Activated CD8-positive, alpha-beta memory T cell treated with anti-CD3 and anti-CD28 coated beads, Interleukin-2, amount 10 ng/mL, durations not matched to agents 7 days and 5 days (primary cell): ENCODE results near the gene SCN7A. TPM values are rescaled to one million over a fixed set of nuclear protein-coding genes. Genes with fewer than 3 reads are reported as not detected.
"Not testable (repeated sequence)": the region's sequence is repeated elsewhere in the genome, so short reads cannot be mapped to it uniquely, and the experiment has no call there.

ENCODE experiments used
- ATAC-seq: fragments of 150-1000 bp; cut with Tn5 transposase; one replicate; pipeline ENCODE4 v1.10.0; 2021; ENCODE audit warnings: moderate library complexity
- CTCF ChIA-PET: fragments of 350-600 bp; sonication (Branson Sonifier 250); formaldehyde crosslinking; loops from one replicate; lab custom pipeline; 2021; ENCODE audit warnings: antibody characterized with exemption; lab: Charles Lee
- DNase-seq: peaks from one replicate; pipeline ENCODE4 v3.0.0-alpha.2; 2020
- H3K27ac Mint-ChIP-seq: one replicate; pipeline ENCODE4 v1.8.0; 2021; ENCODE audit warnings: mild to moderate bottlenecking, mixed read lengths
- H3K27me3 Mint-ChIP-seq: one replicate; pipeline ENCODE4 v1.8.0; 2021; ENCODE audit warnings: mixed read lengths
- H3K36me3 Mint-ChIP-seq: one replicate; pipeline ENCODE4 v1.8.0; 2021; ENCODE audit warnings: mild to moderate bottlenecking, mixed read lengths
- H3K4me1 Mint-ChIP-seq: one replicate; pipeline ENCODE4 v1.8.0; 2021; ENCODE audit warnings: mixed read lengths
- H3K4me3 Mint-ChIP-seq: one replicate; pipeline ENCODE4 v1.8.0; 2021; ENCODE audit warnings: mild to moderate bottlenecking, moderate library complexity, mixed read lengths
- H3K9me3 Mint-ChIP-seq: one replicate; pipeline ENCODE4 v1.8.0; 2022; ENCODE audit warnings: low read depth, mixed read lengths
- total RNA-seq, 2 experiments: library from RNA; stranded (reverse); gene quantifications; one replicate each; pipeline ENCODE4 v1.2.3, GENCODE V29; 2021

Gene SCN7A
- total RNA-seq, 2 experiments from 2014 or later, result not detected

DNA sequence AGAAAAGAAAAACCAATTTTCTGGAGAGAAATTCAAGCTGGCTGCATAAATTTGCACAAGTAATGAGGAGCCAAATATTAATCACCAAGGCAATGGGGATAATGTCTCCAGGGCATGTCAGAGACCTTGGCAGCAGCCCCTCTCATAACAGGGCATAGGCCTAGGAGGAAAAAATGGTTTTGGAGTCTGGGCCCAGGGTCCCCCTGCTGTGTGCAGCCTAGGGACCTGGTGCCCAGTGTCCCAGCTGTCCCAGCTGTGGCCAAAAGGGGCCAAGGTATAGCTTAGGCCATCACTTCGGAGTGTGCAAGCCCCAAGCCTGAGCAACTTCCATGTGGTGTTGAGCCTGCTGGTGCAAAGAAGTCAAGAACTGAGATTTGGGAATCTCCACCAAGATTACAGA, 57.1 kb downstream of the SCN7A start:
- Mint-ChIP-seq H3K36me3 (no peaks in the 10 kb centered on the region), H3K4me3 (no peak overlapping the region), H3K27ac (no peak overlapping the region), H3K27me3 (no peaks in the 10 kb centered on the region), H3K9me3 (no peaks in the 10 kb centered on the region), H3K4me1 (no peaks in the 10 kb centered on the region)
- no peak for ATAC-seq
- DNase-seq, result no peak
- CTCF ChIA-PET, result no interaction called here

GRCh38 chr2:166436189-166436588, 57.9 kb downstream of the SCN7A start:
- Mint-ChIP-seq H3K4me3 (no peak overlapping the region), H3K9me3 (no peaks in the 10 kb centered on the region), H3K36me3 (no peaks in the 10 kb centered on the region), H3K27me3 (no peaks in the 10 kb centered on the region), H3K4me1 (no peaks in the 10 kb centered on the region), H3K27ac (no peak overlapping the region)
- ATAC-seq (no peak), DNase-seq (no peak)
- CTCF ChIA-PET, result no interaction called here

DNA sequence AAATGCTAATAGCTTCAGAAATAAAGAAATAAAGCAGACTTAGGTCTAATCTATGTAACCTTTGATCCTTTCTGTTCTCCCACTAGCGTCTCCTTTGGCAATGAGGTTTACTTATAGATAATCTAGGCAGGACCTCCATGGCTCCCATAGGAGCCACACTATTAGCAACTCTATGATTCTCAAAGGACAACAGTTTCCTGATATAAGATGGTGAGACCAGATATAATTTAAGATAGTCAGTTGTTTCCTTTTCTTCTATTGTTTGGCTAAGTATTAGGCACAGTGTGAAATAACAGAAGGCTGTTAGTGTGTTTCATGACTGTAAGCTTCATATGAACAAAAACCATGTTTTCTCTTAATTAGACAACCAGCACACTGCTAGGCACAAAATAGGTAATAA, 59.6 kb downstream of the SCN7A start:
- no peak for DNase-seq
- Mint-ChIP-seq H3K4me1 (no peaks in the 10 kb centered on the region), H3K9me3 (no peaks in the 10 kb centered on the region), H3K36me3 (no peaks in the 10 kb centered on the region), H3K4me3 (no peak overlapping the region), H3K27ac (no peak overlapping the region), H3K27me3 (no peaks in the 10 kb centered on the region)
- CTCF ChIA-PET, result no interaction called here
- no peak for ATAC-seq

GRCh38 chr2:166433457-166433856, 60.6 kb downstream of the SCN7A start:
- no peak overlapping the region for H3K27ac Mint-ChIP-seq

DNA sequence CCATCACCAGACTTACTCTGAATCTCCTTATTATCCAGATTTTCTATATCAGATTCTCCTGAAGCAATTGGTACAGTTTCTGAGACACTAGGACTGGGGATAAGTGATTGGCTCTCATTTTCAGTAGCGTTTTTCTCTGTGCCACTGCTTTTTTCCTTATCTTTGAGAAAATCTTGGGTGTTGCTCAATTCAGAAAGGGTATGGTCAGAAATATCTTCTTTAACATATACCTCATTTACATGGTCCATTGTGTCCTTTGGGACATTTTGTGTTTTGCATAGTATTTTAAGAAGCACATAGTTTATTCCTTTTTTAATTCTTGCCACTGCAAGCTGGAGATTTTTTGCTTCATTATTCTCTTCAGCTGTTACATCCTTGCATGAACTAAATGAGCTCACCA, 61.7 kb downstream of the SCN7A start:
- Mint-ChIP-seq H3K4me3 (no peak overlapping the region), H3K36me3 (no peaks in the 10 kb centered on the region), H3K4me1 (no peaks in the 10 kb centered on the region), H3K9me3 (no peaks in the 10 kb centered on the region), H3K27me3 (no peaks in the 10 kb centered on the region), H3K27ac (no peak overlapping the region)
- no peak for DNase-seq
- CTCF ChIA-PET, result no interaction called here
- ATAC-seq, result no peak

More at GRCh38 chr2:166433457-166433856, 60.6 kb downstream of the SCN7A start:
- H3K9me3 Mint-ChIP-seq, result no peaks in the 10 kb centered on the region
- CTCF ChIA-PET, result no interaction called here
- DNase-seq, result no peak
- H3K4me3 Mint-ChIP-seq, result no peak overlapping the region
- H3K4me1 Mint-ChIP-seq, result no peaks in the 10 kb centered on the region
- ATAC-seq, result no peak
- no peaks in the 10 kb centered on the region for H3K27me3 Mint-ChIP-seq
- H3K36me3 Mint-ChIP-seq, result no peaks in the 10 kb centered on the region

DNA sequence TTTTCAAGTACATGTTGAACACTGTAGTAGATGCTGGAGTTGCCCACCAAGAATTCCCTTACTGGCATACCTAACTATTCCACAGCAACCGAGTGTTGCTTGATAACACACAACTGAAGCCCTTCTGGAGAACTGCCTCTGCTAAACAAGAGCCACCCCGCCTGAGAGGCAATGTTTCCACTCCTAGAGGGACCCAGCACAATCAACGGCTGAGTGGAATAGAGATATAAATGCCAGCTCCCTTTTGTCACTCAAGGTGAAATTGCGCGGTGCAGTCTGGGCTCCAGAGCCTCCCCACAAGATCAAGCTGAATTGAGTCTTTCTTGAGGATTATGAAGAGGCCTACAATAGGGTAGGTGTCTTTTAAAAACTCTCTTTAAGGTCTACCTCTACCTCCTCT, 69.2 kb downstream of the SCN7A start:
- H3K27ac Mint-ChIP-seq, result no peak overlapping the region
- CTCF ChIA-PET, result interaction anchor here (0.6 kb wide), 1 partner anchor 124 kb away, joined by 3 read pairs; no protein-coding TSS in a partner anchor
- DNase-seq, result no peak
- H3K9me3 Mint-ChIP-seq, result no peaks in the 10 kb centered on the region
- no peaks in the 10 kb centered on the region for H3K4me1 Mint-ChIP-seq
- H3K27me3 Mint-ChIP-seq, result no peaks in the 10 kb centered on the region
- H3K4me3 Mint-ChIP-seq, result no peak overlapping the region
- ATAC-seq, result no peak
- no peaks in the 10 kb centered on the region for H3K36me3 Mint-ChIP-seq

DNA sequence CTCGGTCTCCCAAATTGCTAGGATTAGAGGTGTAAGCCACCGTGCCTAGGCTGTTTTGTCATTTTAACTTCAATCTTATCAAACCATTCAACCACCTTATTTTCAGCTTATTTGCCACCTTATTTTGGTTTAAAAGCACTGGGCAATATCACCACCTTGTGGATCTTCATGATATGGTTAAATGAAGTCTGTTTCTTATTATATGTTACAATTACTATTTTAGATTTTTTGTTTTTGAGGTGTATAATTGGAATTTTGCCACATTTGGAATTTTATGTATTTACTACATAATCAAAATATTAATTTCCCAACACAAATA, 74.5 kb downstream of the SCN7A start:
- no peaks in the 10 kb centered on the region for H3K27me3 Mint-ChIP-seq
- H3K4me1 Mint-ChIP-seq, result no peaks in the 10 kb centered on the region
- H3K4me3 Mint-ChIP-seq, result no peak overlapping the region
- H3K27ac Mint-ChIP-seq, result no peak overlapping the region
- ATAC-seq (no peak), DNase-seq (no peak)
- H3K9me3 Mint-ChIP-seq, result no peaks in the 10 kb centered on the region
- CTCF ChIA-PET, result no interaction called here
- no peaks in the 10 kb centered on the region for H3K36me3 Mint-ChIP-seq

DNA sequence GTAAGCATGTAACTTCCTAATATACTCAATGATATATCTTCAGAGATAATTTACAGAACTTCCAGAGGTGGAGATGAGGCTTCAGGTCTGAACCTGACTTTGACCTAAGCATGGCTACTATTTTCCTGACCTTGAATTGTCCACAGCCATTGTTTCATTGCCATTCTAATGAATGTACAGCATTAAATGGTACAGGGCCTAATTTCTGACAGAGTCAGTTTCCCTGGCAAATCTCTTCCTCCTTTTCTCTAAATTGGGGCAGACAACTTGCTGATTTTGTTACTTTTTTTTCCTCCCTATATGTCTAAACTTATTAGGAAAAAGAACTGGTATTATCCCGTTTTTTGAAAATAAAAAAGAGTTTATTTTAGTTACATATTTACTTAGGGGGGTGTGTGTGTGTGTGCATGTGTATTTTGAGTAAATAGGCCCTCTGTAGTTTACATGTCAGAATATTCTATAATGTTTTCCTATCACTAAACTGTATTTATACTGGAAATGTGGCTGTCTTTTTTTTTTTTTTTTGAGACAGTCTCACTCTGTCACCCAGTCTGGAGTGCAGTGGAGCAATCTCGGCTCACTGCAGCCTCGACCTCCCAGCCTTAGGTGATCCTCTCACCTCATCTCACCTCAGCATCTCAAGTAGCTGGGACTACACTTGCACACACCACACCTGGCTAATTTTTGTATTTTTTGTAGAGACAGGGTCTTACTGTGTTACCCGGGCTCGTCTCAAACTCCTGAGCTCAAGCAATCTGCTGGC, 75.0 kb downstream of the SCN7A start:
- H3K36me3 Mint-ChIP-seq, result no peaks in the 10 kb centered on the region
- H3K27ac Mint-ChIP-seq, result no peak overlapping the region
- DNase-seq (no peak), ATAC-seq (no peak)
- H3K9me3 Mint-ChIP-seq, result no peaks in the 10 kb centered on the region
- H3K27me3 Mint-ChIP-seq, result no peaks in the 10 kb centered on the region
- no peak overlapping the region for H3K4me3 Mint-ChIP-seq
- H3K4me1 Mint-ChIP-seq, result no peaks in the 10 kb centered on the region
- CTCF ChIA-PET, result no interaction called here

DNA sequence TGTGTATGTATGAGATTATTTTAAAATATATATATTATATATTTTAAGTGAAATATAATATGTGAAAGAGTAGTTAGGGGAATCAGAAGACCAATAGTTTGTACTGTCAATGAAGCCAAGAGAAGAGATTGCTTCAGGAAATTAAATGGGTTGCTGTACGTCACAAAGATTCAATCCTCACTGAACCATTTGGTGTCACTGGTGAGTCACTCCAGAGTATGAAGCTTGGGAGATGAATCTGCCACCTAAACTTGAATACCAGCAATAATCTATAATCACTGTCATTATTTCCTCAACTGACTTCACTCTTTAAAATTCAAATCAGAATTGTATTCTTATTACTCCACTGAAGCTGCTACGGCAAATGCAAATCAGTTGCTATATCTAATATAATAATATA, 76.4 kb downstream of the SCN7A start:
- H3K27ac Mint-ChIP-seq, result no peak overlapping the region
- H3K27me3 Mint-ChIP-seq, result no peaks in the 10 kb centered on the region
- ATAC-seq (no peak), DNase-seq (no peak)
- no peaks in the 10 kb centered on the region for H3K36me3 Mint-ChIP-seq
- CTCF ChIA-PET, result interaction anchor here (0.7 kb wide), 1 partner anchor 313 kb away, joined by 3 read pairs; no protein-coding TSS in a partner anchor
- H3K4me3 Mint-ChIP-seq, result no peak overlapping the region
- H3K9me3 Mint-ChIP-seq, result no peaks in the 10 kb centered on the region
- no peaks in the 10 kb centered on the region for H3K4me1 Mint-ChIP-seq

- no peaks in the 10 kb centered on the region for H3K36me3 Mint-ChIP-seq
- ATAC-seq (no peak), DNase-seq (no peak)
- H3K27me3 Mint-ChIP-seq, result no peaks in the 10 kb centered on the region
- no peak overlapping the region for H3K27ac Mint-ChIP-seq
- no peaks in the 10 kb centered on the region for H3K9me3 Mint-ChIP-seq
- H3K4me1 Mint-ChIP-seq, result no peaks in the 10 kb centered on the region
- no peak overlapping the region for H3K4me3 Mint-ChIP-seq
- CTCF ChIA-PET, result no interaction called here
Measured at GRCh38 chr2:166413255-166413654, 80.8 kb downstream of the SCN7A start.

DNA sequence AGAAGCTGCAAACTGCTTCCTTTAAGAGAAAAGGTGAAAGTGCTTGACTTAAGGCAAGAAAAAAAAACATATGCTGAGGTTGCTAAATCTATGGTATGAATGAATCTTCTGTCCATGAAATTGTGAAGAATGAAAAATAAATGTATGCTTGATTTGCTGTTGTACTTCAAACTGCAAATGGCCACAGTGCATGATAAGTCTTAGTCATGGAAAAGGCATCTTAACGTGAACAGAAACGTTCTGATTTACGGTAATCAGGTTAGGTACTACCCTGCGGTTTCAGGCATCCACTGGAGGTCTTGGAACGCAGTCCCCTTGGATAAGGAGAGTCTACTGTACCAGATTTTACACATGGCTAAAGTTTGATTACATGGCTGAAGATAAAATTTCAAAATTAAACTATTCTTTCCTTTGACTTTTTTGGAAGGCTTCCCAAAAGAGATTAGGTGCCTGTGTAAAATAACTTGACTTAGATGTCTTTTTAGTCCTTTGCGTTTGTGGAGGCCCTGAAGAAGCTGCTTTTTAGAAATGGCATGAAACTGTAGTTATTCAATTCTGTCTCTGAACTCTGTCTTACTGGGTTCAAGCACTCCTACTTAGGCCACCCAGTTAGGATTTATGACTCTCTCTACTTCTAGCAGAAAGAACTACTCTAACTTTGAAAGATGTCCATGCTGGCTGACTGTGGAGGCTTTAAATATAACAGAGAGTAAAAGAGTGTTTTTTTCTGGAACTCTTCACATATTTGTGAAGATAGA, 82.4 kb downstream of the SCN7A start:
- Mint-ChIP-seq H3K36me3 (no peaks in the 10 kb centered on the region), H3K27ac (no peak overlapping the region), H3K4me3 (no peak overlapping the region), H3K9me3 (no peaks in the 10 kb centered on the region), H3K27me3 (no peaks in the 10 kb centered on the region), H3K4me1 (no peaks in the 10 kb centered on the region)
- ATAC-seq, result no peak
- CTCF ChIA-PET, result no interaction called here
- DNase-seq, result no peak

GRCh38 chr2:166410828-166411472, 83.1 kb downstream of the SCN7A start:
- H3K9me3 Mint-ChIP-seq, result no peaks in the 10 kb centered on the region
- H3K4me1 Mint-ChIP-seq, result no peaks in the 10 kb centered on the region
- no peak overlapping the region for H3K27ac Mint-ChIP-seq
- CTCF ChIA-PET, result no interaction called here
- DNase-seq (no peak), ATAC-seq (no peak)
- H3K4me3 Mint-ChIP-seq, result no peak overlapping the region
- H3K27me3 Mint-ChIP-seq, result no peaks in the 10 kb centered on the region
- H3K36me3 Mint-ChIP-seq, result no peaks in the 10 kb centered on the region

DNA sequence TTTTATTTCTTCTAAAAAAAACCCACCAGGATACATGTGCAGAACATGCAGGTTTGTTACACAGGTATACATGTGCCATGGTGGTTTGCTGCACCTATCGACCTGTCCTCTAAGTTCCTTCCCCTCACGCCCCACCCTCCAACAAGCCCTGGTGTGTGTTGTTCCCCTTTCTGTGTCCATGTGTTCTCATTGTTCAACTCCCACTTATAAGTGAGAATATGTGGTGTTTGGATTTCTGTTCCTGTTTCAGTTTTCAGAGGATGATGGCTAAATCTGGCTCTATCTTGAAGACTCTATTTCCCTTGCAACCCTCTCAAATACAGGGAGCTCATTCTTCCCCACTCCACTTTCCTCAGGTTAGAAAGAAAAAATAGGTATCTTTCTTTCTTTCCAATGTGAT, 86.3 kb downstream of the SCN7A start:
- CTCF ChIA-PET, H3K27ac Mint-ChIP-seq, H3K27me3 Mint-ChIP-seq, H3K4me1 Mint-ChIP-seq, H3K4me3 Mint-ChIP-seq, ATAC-seq, H3K9me3 Mint-ChIP-seq, H3K36me3 Mint-ChIP-seq, DNase-seq: not testable (repeated sequence)

- no peaks in the 10 kb centered on the region for H3K4me1 Mint-ChIP-seq
- ATAC-seq (no peak), DNase-seq (no peak)
- no peaks in the 10 kb centered on the region for H3K9me3 Mint-ChIP-seq
- H3K4me3 Mint-ChIP-seq, result no peak overlapping the region
- no peak overlapping the region for H3K27ac Mint-ChIP-seq
- CTCF ChIA-PET, result no interaction called here
- H3K36me3 Mint-ChIP-seq, result no peaks in the 10 kb centered on the region
- H3K27me3 Mint-ChIP-seq, result no peaks in the 10 kb centered on the region
Measured at GRCh38 chr2:166406374-166406773, 87.7 kb downstream of the SCN7A start.
